Right atrium auricular region (tissue), 2 donors: Measurements from ENCODE around the gene SPEF1. TPM values are rescaled to one million over a fixed set of nuclear protein-coding genes. Genes with fewer than 3 reads are reported as not detected.
"Not testable (repeated sequence)": the region's sequence is repeated elsewhere in the genome, so short reads cannot be mapped to it uniquely, and the experiment has no call there.

Experiments
- DNase-seq: peaks from one replicate; pipeline ENCODE4 v3.0.0-alpha.2; 2019; ENCODE audit warnings: low spot score
- H3K27ac ChIP-seq, 2 donors: fragments of 200-600 bp; sonication (generic); 1 replicate in 1 of 2; 2 replicates in 1 of 2; pipeline ENCODE4 v1.5.1; 2016 to 2019
- H3K27me3 ChIP-seq, 2 donors: fragments of 200-600 bp; sonication (generic); one replicate each; pipeline versions ENCODE4 v1.5.1 to v1.6.0; 2017 to 2019
- H3K36me3 ChIP-seq: fragments of 200-600 bp; sonication (generic); one replicate; pipeline ENCODE4 v1.5.1; 2016
- H3K4me1 ChIP-seq, 2 donors: fragments of 200-600 bp; sonication (generic); one replicate each; pipeline versions ENCODE4 v1.5.1 to v1.6.0; 2017 to 2019
- H3K4me3 ChIP-seq, 2 donors: fragments of 200-600 bp; sonication (generic); 1 replicate in 1 of 2; 2 replicates in 1 of 2; pipeline ENCODE4 v1.5.1; 2017 to 2019; ENCODE audit warnings: mild to moderate bottlenecking in 1 of 2, moderate library complexity in 1 of 2
- H3K9me3 ChIP-seq, 2 donors: fragments of 200-600 bp; sonication (generic); one replicate each; pipeline ENCODE4 v1.5.1; 2019
- CTCF ChIP-seq, 2 donors: fragments of 200-600 bp; sonication (generic); IDR thresholded peaks; one replicate each; pipeline ENCODE4 v1.5.1; 2019; ENCODE audit warnings: antibody characterized with exemption in 2 of 2
- total RNA-seq, 2 donors: library from RNA; depleted of rRNA; stranded (reverse); fragments of >200 nt; gene quantifications; one replicate each; pipeline ENCODE4 v1.1.0, GENCODE V29; 2016

Gene SPEF1
- total RNA-seq, result under 1 TPM in 1 of 2 donors, not detected in 1; 0.31 TPM

GRCh38 chr20:3781153-3781910 is at the start of gene SPEF1:
TSS of gene SPEF1 (minus strand) at chr20:3781448. CDS start at chr20:3781287, 161 bp downstream.
- H3K9me3 ChIP-seq, result no peaks in the 10 kb centered on the region
- H3K27me3 ChIP-seq, result no peaks in the 10 kb centered on the region
- H3K27ac ChIP-seq, result peak within 1 kb of the TSS; percentile 15 to 44
- peaks cover 6% of the 10 kb centered on the region for H3K36me3 ChIP-seq
- H3K4me3 ChIP-seq, result peak within 1 kb of the TSS in 1 of 2 donors; percentile 45
- TF ChIP-seq CTCF (IDR thresholded peaks at IDR 0.05), result peak in 1 of 2 donors; percentile 63
- peak; percentile 87 for DNase-seq
- peaks cover 0 to 56% of the 10 kb centered on the region in 2 donors for H3K4me1 ChIP-seq

GRCh38 chr20:3829891-3830290 is 48.6 kb upstream of the SPEF1 start:
- not testable (repeated sequence) for DNase-seq, H3K4me3 ChIP-seq, H3K4me1 ChIP-seq, H3K36me3 ChIP-seq, H3K27ac ChIP-seq, H3K9me3 ChIP-seq, H3K27me3 ChIP-seq

GRCh38 chr20:3828798-3829197 is 47.5 kb upstream of the SPEF1 start:
- H3K4me3 ChIP-seq, result no peak overlapping the region
- no peak overlapping the region for H3K27ac ChIP-seq
- no peaks in the 10 kb centered on the region for H3K9me3 ChIP-seq
- no peak for TF ChIP-seq CTCF (IDR thresholded peaks at IDR 0.05)
- H3K27me3 ChIP-seq, result no peaks in the 10 kb centered on the region
- H3K36me3 ChIP-seq, result peaks cover 8% of the 10 kb centered on the region
- no peaks in the 10 kb centered on the region for H3K4me1 ChIP-seq
- no peak for DNase-seq

- H3K27me3 ChIP-seq, result no peaks in the 10 kb centered on the region
- no peak for TF ChIP-seq CTCF (IDR thresholded peaks at IDR 0.05)
- H3K27ac ChIP-seq, result no peak overlapping the region
- H3K4me3 ChIP-seq, result no peak overlapping the region
- H3K9me3 ChIP-seq, result no peaks in the 10 kb centered on the region
- DNase-seq, result no peak
- H3K36me3 ChIP-seq, result peaks cover 26% of the 10 kb centered on the region
- peaks cover 0 to 2% of the 10 kb centered on the region in 2 donors for H3K4me1 ChIP-seq
These were observed 45.2 kb upstream of the SPEF1 start for GRCh38 chr20:3826420-3826819.

GRCh38 chr20:3825526-3825925 is 44.3 kb upstream of the SPEF1 start:
- no peak for TF ChIP-seq CTCF (IDR thresholded peaks at IDR 0.05)
- H3K36me3 ChIP-seq, result peaks cover 26% of the 10 kb centered on the region
- H3K4me1 ChIP-seq, result peaks cover 0 to 8% of the 10 kb centered on the region in 2 donors
- no peaks in the 10 kb centered on the region for H3K27me3 ChIP-seq
- H3K4me3 ChIP-seq, result no peak overlapping the region
- no peak for DNase-seq
- no peak overlapping the region for H3K27ac ChIP-seq
- H3K9me3 ChIP-seq, result no peaks in the 10 kb centered on the region

GRCh38 chr20:3823881-3824280 is 42.6 kb upstream of the SPEF1 start:
- H3K4me3 ChIP-seq, result no peak overlapping the region
- TF ChIP-seq CTCF (IDR thresholded peaks at IDR 0.05), result no peak
- peaks cover 0 to 17% of the 10 kb centered on the region in 2 donors for H3K4me1 ChIP-seq
- H3K27ac ChIP-seq, result no peak overlapping the region
- H3K27me3 ChIP-seq, result no peaks in the 10 kb centered on the region
- DNase-seq, result no peak
- no peaks in the 10 kb centered on the region for H3K9me3 ChIP-seq
- H3K36me3 ChIP-seq, result peaks cover 26% of the 10 kb centered on the region
